ENCODE results near the gene IL31RA. TPM values are rescaled to one million over a fixed set of nuclear protein-coding genes. Genes with fewer than 3 reads are reported as not detected.

Gene IL31RA
- total and polyA plus RNA-seq, 8 donors = 0.10 to 0.55 (median 0.18) TPM

DNA sequence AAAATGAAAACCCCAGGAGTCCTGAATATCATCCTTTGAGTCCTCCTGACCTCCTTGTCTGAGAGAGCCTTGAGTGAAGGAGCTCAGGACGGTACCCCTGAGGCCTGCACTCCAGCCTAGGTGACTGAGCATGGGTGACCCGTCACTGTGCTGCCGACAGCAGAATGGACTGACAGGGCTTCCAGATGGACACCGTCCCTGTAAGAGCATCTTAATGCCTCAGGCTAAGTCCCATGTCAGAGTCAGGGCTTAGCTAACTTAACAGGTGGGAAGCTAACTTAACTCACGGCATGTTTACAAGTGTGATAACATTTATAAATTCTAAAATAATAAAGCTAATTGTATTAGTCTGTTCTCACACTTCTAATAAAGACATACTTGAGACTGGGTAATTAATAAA lies 75.3 kb downstream of the IL31RA start:
- Histone ChIP-seq H3K4me3 (no peak overlapping the region), H3K9me3 (no peaks in the 10 kb centered on the region), H3K27me3 (no peaks in the 10 kb centered on the region), H3K36me3 (no peaks in the 10 kb centered on the region), H3K4me1 (peaks cover 0 to 14% of the 10 kb centered on the region in 2 donors), H3K27ac (no peak overlapping the region)
- DNase-seq = no peak
- TF ChIP-seq, protein P1, sequence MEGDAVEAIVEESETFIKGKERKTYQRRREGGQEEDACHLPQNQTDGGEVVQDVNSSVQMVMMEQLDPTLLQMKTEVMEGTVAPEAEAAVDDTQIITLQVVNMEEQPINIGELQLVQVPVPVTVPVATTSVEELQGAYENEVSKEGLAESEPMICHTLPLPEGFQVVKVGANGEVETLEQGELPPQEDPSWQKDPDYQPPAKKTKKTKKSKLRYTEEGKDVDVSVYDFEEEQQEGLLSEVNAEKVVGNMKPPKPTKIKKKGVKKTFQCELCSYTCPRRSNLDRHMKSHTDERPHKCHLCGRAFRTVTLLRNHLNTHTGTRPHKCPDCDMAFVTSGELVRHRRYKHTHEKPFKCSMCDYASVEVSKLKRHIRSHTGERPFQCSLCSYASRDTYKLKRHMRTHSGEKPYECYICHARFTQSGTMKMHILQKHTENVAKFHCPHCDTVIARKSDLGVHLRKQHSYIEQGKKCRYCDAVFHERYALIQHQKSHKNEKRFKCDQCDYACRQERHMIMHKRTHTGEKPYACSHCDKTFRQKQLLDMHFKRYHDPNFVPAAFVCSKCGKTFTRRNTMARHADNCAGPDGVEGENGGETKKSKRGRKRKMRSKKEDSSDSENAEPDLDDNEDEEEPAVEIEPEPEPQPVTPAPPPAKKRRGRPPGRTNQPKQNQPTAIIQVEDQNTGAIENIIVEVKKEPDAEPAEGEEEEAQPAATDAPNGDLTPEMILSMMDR (IDR thresholded peaks at IDR 0.05) = no peak
- intact Hi-C loops (cut with DNase I) = no loop called here
- ATAC-seq = no peak

DNA sequence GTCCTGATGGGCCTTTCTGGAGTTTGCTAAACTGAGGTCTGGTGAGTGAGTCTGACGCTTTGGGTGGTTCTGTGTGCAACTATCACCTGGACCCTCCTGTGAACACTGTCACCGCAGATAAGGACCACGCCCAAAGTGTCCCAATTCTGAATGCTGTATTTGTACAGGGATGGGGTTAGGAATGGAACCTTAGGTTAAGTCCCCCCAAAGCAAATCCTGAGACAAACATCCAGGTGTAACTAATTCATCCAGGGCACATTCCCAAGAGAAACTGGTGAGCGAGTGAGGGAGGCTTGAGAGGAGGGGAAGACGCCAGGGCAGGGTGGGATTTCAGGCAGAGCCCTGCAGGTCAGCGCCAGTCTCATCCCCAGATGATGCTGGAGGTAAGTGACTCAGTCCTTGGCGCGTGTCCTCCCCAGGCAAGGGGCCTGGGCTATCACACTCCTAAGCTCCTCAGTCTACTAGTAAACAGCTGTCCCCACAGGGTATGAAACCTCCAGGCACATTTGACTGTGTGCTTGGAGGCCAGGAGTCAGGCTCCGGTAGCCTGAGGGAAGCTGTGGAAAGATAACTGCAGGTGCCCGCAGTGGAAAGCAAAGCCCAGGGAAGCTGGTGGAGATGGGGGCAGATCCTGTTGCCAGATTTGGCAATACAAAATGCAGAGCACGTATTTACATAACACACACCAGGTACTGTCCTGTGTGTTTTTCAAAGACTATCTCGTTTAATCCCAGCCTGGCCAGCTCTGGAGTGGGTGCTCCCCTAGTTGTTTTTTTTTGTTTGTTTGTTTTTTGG lies 76.9 kb downstream of the IL31RA start:
- Histone ChIP-seq H3K4me1 (peaks cover 0 to 10% of the 10 kb centered on the region in 2 donors), H3K4me3 (no peak overlapping the region), H3K27ac (no peak overlapping the region), H3K36me3 (no peaks in the 10 kb centered on the region), H3K9me3 (no peaks in the 10 kb centered on the region), H3K27me3 (no peaks in the 10 kb centered on the region)
- TF ChIP-seq, protein P1 (IDR thresholded peaks at IDR 0.05) = no peak
- no peak for DNase-seq
- intact Hi-C loops (cut with DNase I) = no loop called here
- ATAC-seq = no peak

DNA sequence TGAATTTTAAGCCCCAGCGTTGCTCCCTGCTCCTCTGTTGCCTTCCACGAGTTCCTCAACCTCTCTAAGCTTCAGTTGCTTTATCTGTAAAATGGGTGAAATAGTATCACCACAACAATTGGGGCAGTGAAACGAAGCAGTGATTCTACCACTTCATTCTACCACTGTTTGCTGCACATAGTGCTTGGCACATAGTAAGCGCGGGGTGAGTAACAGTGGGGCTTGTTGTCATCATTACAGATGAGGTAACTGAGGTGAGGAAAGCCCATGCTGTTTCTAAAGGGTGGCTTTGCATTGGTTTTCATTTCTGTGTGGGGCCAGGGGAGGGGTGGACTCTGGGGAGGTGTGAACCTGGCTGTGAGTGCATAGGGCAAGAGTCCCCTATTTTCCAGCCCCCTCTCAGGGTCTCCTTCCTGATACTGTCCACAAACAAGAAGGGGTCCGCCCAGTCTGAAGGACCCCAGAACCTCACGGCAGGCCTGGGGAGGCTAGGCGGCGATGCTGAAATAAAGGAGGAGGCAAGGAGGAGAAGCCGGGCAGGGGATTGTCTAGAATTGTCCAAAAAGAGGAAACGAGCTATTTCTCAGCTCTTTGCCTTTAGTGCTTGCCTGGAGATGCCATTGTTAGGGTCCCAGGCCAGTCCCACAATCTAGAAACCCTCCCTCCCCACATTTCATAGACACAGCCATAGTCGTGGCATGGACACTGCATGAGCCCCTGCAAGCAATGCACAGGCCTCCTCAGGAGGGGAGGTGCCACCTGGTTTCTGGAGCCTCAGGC lies 78.1 kb downstream of the IL31RA start:
- no peak for ATAC-seq
- no peak overlapping the region for H3K4me3 ChIP-seq
- H3K27me3 ChIP-seq = no peaks in the 10 kb centered on the region
- no peak for DNase-seq
- no peak overlapping the region for H3K27ac ChIP-seq
- intact Hi-C loops (cut with DNase I) = no loop called here
- no peaks in the 10 kb centered on the region for H3K9me3 ChIP-seq
- TF ChIP-seq, protein P1 (IDR thresholded peaks at IDR 0.05) = no peak
- peaks cover 0 to 8% of the 10 kb centered on the region in 2 donors for H3K4me1 ChIP-seq
- no peaks in the 10 kb centered on the region for H3K36me3 ChIP-seq

DNA sequence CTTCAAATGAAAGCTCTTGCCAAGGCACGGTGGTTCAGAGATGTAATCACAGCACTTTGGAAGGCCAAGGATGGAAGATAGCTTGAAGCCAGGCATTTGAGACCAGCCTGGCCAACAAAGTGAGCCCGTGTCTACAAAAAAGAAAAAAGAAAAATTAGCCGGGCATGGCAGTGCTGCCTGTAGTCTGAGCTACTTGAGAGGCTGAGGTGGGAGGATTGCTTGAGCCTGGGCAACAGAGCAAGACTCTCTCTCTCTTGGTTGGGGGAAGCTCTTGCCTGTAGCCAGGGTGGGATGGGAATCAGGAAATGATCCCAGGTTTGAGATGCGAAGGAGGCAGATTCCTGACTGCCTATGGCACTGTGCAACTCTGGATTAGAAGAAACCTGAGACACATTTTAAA lies 81.5 kb downstream of the IL31RA start:
- intact Hi-C loops (cut with DNase I) = loop anchor here in 1 of 2 donors (10.0 kb wide), 1 partner anchor 272 kb away; no protein-coding TSS in a partner anchor
- Histone ChIP-seq H3K27me3 (no peaks in the 10 kb centered on the region), H3K4me3 (no peak overlapping the region), H3K27ac (no peak overlapping the region), H3K36me3 (peaks cover 0 to 6% of the 10 kb centered on the region in 2 donors), H3K4me1 (peaks cover 8 to 10% of the 10 kb centered on the region in 2 donors), H3K9me3 (no peaks in the 10 kb centered on the region)
- DNase-seq (no peak), ATAC-seq (no peak)
- TF ChIP-seq, protein P1 (IDR thresholded peaks at IDR 0.05) = no peak
